Liver (tissue), 9 donors: ENCODE measurements around the gene DAPL1. TPM values are rescaled to one million over a fixed set of nuclear protein-coding genes. Genes with fewer than 3 reads are reported as not detected.

Experiments
- DNase-seq: peaks from one replicate; pipeline ENCODE4 v3.0.0-alpha.2; 2017; ENCODE audit warnings: low spot score
- H3K27ac ChIP-seq, 2 donors: one replicate each; pipeline ENCODE4 v1.7.0; 2013; ENCODE audit warnings: inconsistent platforms in 2 of 2, low read length in 2 of 2, control low read depth in 1 of 2, low read depth in 1 of 2, mild to moderate bottlenecking in 1 of 2
- H3K27me3 ChIP-seq, 4 donors: one replicate each; pipeline versions ENCODE4 v1.6.1 to v1.7.0; 2013; ENCODE audit warnings: low read length in 3 of 4, inconsistent platforms in 1 of 4, mild to moderate bottlenecking in 1 of 4, moderate library complexity in 1 of 4; ENCODE audit not compliant: control insufficient read depth in 4 of 4, insufficient read depth in 4 of 4
- H3K36me3 ChIP-seq, 4 donors: one replicate each; pipeline versions ENCODE4 v1.6.1 to v1.7.0; 2013; ENCODE audit warnings: low read length in 3 of 4, mild to moderate bottlenecking in 3 of 4, low read depth in 1 of 4, moderate library complexity in 1 of 4; ENCODE audit not compliant: control insufficient read depth in 4 of 4, insufficient read depth in 3 of 4
- H3K4me1 ChIP-seq, 4 donors: one replicate each; pipeline versions ENCODE4 v1.6.1 to v1.7.0; 2013; ENCODE audit warnings: low read length in 3 of 4, mild to moderate bottlenecking in 3 of 4, moderate library complexity in 1 of 4; ENCODE audit not compliant: control insufficient read depth in 4 of 4, insufficient read depth in 4 of 4
- H3K4me3 ChIP-seq, 3 donors: one replicate each; pipeline versions ENCODE4 v1.6.1 to v1.7.0; 2013; ENCODE audit warnings: low read length in 3 of 3, control low read depth in 1 of 3, low read depth in 1 of 3, mild to moderate bottlenecking in 1 of 3
- H3K9ac ChIP-seq, 2 donors: one replicate each; pipeline ENCODE4 v1.7.0; 2013; ENCODE audit warnings: low read length in 2 of 2, mild to moderate bottlenecking in 2 of 2, moderate library complexity in 2 of 2, control low read depth in 1 of 2, low read depth in 1 of 2
- H3K9me3 ChIP-seq, 4 donors: one replicate each; pipeline versions ENCODE4 v1.6.1 to v1.7.0; 2013; ENCODE audit warnings: low read length in 3 of 4; ENCODE audit not compliant: control insufficient read depth in 4 of 4
- EGR1 ChIP-seq, 2 donors: IDR thresholded peaks; 2 replicates each; pipeline ENCODE4 v1.6.1; 2016 to 2018; ENCODE audit warnings: antibody characterized with exemption in 2 of 2, low read depth in 2 of 2
- FOXA1 ChIP-seq: IDR thresholded peaks from 2 replicates; pipeline ENCODE4 v1.6.1; 2016; ENCODE audit warnings: antibody characterized with exemption
- FOXA2 ChIP-seq: IDR thresholded peaks from 2 replicates; pipeline ENCODE4 v1.6.1; 2016; ENCODE audit warnings: antibody characterized with exemption
- GABPA ChIP-seq, 2 donors: IDR thresholded peaks in 1 of 2; conservative IDR thresholded peaks in 1 of 2; 2 replicates each; pipeline ENCODE4 v1.6.1; 2016; ENCODE audit warnings: antibody characterized with exemption in 2 of 2, mild to moderate bottlenecking in 1 of 2, moderate library complexity in 1 of 2
- HNF4A ChIP-seq, 2 donors: conservative IDR thresholded peaks; 2 replicates each; pipeline ENCODE4 v1.6.1; 2016; ENCODE audit warnings: antibody characterized with exemption in 2 of 2, mild to moderate bottlenecking in 2 of 2
- HNF4G ChIP-seq: IDR thresholded peaks from 2 replicates; pipeline ENCODE4 v1.6.1; 2016; ENCODE audit warnings: antibody characterized with exemption
- JUND ChIP-seq, 2 donors: IDR thresholded peaks; 2 replicates each; pipeline ENCODE4 v1.6.1; 2016; ENCODE audit warnings: antibody characterized with exemption in 2 of 2
- MAX ChIP-seq: IDR thresholded peaks from 2 replicates; pipeline ENCODE4 v1.6.1; 2016; ENCODE audit warnings: antibody characterized with exemption
- NR2F2 ChIP-seq: IDR thresholded peaks from 2 replicates; pipeline ENCODE4 v1.6.1; 2016; ENCODE audit warnings: antibody characterized with exemption
- RAD21 ChIP-seq, 2 donors: IDR thresholded peaks; 2 replicates each; pipeline ENCODE4 v1.6.1; 2016; ENCODE audit warnings: antibody characterized with exemption in 2 of 2, mild to moderate bottlenecking in 2 of 2
- RXRA ChIP-seq, 2 donors: IDR thresholded peaks; 2 replicates each; pipeline ENCODE4 v1.6.1; 2017 to 2018; ENCODE audit warnings: antibody characterized with exemption in 2 of 2, mild to moderate bottlenecking in 1 of 2
- SP1 ChIP-seq: IDR thresholded peaks from 2 replicates; pipeline ENCODE4 v1.6.1; 2018; ENCODE audit warnings: antibody characterized with exemption, mild to moderate bottlenecking
- YY1 ChIP-seq: IDR thresholded peaks from 2 replicates; pipeline ENCODE4 v1.6.1; 2016; ENCODE audit warnings: antibody characterized with exemption, mild to moderate bottlenecking
- ZBTB33 ChIP-seq: IDR thresholded peaks from 2 replicates; pipeline ENCODE4 v1.6.1; 2016; ENCODE audit warnings: antibody characterized with exemption
- WGBS: extraction: QIAGEN DNeasy Blood & Tissue Kit; methylation state at CpG from one replicate; pipeline ENCODE4 v1.1.7; 2013; 5-methylcytosine and 5-hydroxymethylcytosine counted together
- polyA plus RNA-seq, 2 donors: library from polyadenylated mRNA; stranded (reverse) in 1 of 2; unstranded in 1 of 2; fragments of 200-250 nt in 1 of 2; fragments of >200 nt in 1 of 2; fragmentation: Nextera tagmentation in 1 of 2; extraction: Ambion mirVana in 1 of 2; gene quantifications; one replicate each; pipeline versions ENCODE4 v1.2.1 to v1.2.3, GENCODE V29; 2013 to 2015
- total RNA-seq, 2 donors: library from RNA; depleted of rRNA; stranded (reverse); fragments of >200 nt; gene quantifications; one replicate each; pipeline ENCODE4 v1.2.3, GENCODE V29; 2014
- TF ChIP-seq, protein P1 (sequence below): IDR thresholded peaks from 2 replicates; pipeline ENCODE4 v1.6.1; 2016; ENCODE audit warnings: antibody characterized with exemption, mild to moderate bottlenecking
- TF ChIP-seq, protein P2 (sequence below): fragments of 150-350 bp; IDR thresholded peaks from 2 replicates; pipeline ENCODE4 v1.5.1; 2017; ENCODE audit warnings: improper control_type of control experiment, low read depth, low read length; ENCODE audit not compliant: missing input control
- donor health status: healthy.
- donor health status: healthy.
- donor health status: healthy.
- donor health status: healthy.
- donor health status: healthy.

The DAPL1 gene
- total and polyA plus RNA-seq, 4 donors = 0.71 TPM; not detected in 3

- TF ChIP-seq, protein P1, sequence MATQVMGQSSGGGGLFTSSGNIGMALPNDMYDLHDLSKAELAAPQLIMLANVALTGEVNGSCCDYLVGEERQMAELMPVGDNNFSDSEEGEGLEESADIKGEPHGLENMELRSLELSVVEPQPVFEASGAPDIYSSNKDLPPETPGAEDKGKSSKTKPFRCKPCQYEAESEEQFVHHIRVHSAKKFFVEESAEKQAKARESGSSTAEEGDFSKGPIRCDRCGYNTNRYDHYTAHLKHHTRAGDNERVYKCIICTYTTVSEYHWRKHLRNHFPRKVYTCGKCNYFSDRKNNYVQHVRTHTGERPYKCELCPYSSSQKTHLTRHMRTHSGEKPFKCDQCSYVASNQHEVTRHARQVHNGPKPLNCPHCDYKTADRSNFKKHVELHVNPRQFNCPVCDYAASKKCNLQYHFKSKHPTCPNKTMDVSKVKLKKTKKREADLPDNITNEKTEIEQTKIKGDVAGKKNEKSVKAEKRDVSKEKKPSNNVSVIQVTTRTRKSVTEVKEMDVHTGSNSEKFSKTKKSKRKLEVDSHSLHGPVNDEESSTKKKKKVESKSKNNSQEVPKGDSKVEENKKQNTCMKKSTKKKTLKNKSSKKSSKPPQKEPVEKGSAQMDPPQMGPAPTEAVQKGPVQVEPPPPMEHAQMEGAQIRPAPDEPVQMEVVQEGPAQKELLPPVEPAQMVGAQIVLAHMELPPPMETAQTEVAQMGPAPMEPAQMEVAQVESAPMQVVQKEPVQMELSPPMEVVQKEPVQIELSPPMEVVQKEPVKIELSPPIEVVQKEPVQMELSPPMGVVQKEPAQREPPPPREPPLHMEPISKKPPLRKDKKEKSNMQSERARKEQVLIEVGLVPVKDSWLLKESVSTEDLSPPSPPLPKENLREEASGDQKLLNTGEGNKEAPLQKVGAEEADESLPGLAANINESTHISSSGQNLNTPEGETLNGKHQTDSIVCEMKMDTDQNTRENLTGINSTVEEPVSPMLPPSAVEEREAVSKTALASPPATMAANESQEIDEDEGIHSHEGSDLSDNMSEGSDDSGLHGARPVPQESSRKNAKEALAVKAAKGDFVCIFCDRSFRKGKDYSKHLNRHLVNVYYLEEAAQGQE = no peak
Measured at GRCh38 chr2:158786897-158787296, 8.2 kb upstream of the DAPL1 start (continued).

GRCh38 chr2:158788951-158789350, 6.2 kb upstream of the DAPL1 start:
- no peak for TF ChIP-seq HNF4A (conservative IDR thresholded peaks at IDR 0.05)
- TF ChIP-seq ZBTB33 = no peak
- TF ChIP-seq GABPA (IDR thresholded peaks at IDR 0.05 in 1 of 2, conservative IDR thresholded peaks at IDR 0.05 in 1 of 2) = no peak
- TF ChIP-seq MAX = no peak
- TF ChIP-seq RAD21 (IDR thresholded peaks at IDR 0.05) = no peak
- TF ChIP-seq FOXA2 = no peak
- TF ChIP-seq, protein P2, sequence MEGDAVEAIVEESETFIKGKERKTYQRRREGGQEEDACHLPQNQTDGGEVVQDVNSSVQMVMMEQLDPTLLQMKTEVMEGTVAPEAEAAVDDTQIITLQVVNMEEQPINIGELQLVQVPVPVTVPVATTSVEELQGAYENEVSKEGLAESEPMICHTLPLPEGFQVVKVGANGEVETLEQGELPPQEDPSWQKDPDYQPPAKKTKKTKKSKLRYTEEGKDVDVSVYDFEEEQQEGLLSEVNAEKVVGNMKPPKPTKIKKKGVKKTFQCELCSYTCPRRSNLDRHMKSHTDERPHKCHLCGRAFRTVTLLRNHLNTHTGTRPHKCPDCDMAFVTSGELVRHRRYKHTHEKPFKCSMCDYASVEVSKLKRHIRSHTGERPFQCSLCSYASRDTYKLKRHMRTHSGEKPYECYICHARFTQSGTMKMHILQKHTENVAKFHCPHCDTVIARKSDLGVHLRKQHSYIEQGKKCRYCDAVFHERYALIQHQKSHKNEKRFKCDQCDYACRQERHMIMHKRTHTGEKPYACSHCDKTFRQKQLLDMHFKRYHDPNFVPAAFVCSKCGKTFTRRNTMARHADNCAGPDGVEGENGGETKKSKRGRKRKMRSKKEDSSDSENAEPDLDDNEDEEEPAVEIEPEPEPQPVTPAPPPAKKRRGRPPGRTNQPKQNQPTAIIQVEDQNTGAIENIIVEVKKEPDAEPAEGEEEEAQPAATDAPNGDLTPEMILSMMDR = no peak
- no peak for TF ChIP-seq EGR1 (IDR thresholded peaks at IDR 0.05; ENCODE audit: low read depth in 2 of 2)
- TF ChIP-seq HNF4G = no peak
- TF ChIP-seq NR2F2 = no peak
- TF ChIP-seq FOXA1 = no peak
- no peak for TF ChIP-seq JUND (IDR thresholded peaks at IDR 0.05)
- TF ChIP-seq YY1 = no peak
- TF ChIP-seq, protein P1 = no peak
- no peak for TF ChIP-seq RXRA (IDR thresholded peaks at IDR 0.05)
- TF ChIP-seq SP1 = no peak
- Histone ChIP-seq H3K4me3 (no peak overlapping the region), H3K27ac (no peak overlapping the region), H3K9me3 (no peaks in the 10 kb centered on the region), H3K9ac (no peak overlapping the region), H3K27me3 (no peaks in the 10 kb centered on the region), H3K4me1 (no peaks in the 10 kb centered on the region), H3K36me3 (no peaks in the 10 kb centered on the region)
- no peak for DNase-seq
- WGBS = 65% methylated on average over 2 of the region's 2 CpGs
